HL-60 (cell line): ENCODE data around the gene ATP6V1C2.

Experiments used
- CTCF ChIP-seq: IDR thresholded peaks from one replicate; pipeline ENCODE4 v1.5.1; 2011; ENCODE audit warnings: low read length, control low read depth, inconsistent platforms; ENCODE audit not compliant: insufficient read depth
- GABPA ChIP-seq: IDR thresholded peaks from 2 replicates; pipeline ENCODE4 v1.6.1; 2012; ENCODE audit warnings: low read depth
- POLR2AphosphoS5 ChIP-seq: IDR thresholded peaks from 2 replicates; pipeline ENCODE4 v1.6.1; 2012; ENCODE audit warnings: low read depth
- TF ChIP-seq, protein P1 (sequence below): IDR thresholded peaks from 2 replicates; pipeline ENCODE4 v1.6.1; 2012; ENCODE audit warnings: low read depth; ENCODE audit not compliant: insufficient replicate concordance

DNA sequence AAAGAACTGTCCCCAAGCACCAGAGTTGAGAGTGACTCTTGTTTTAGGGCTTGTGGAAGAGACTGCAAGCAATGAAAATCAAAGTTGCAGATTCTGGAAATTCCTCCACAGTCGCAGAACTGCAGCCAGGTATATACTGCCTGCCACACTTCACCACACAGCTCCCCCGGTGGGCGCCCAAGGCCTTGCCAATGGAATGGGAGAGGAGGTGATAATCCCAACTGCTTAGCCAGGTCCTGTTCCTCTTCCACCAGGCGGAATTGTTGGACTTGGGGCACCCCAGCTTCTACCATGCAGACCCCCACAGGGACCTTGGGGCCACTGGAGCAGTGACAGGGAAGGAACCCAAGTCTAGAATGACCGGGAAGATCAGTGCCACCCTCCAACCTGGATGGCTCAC, 96.0 kb downstream of the ATP6V1C2 start:
- TF ChIP-seq CTCF (no peak), GABPA (no peak), POLR2AphosphoS5 (no peak)
- TF ChIP-seq, protein P1, sequence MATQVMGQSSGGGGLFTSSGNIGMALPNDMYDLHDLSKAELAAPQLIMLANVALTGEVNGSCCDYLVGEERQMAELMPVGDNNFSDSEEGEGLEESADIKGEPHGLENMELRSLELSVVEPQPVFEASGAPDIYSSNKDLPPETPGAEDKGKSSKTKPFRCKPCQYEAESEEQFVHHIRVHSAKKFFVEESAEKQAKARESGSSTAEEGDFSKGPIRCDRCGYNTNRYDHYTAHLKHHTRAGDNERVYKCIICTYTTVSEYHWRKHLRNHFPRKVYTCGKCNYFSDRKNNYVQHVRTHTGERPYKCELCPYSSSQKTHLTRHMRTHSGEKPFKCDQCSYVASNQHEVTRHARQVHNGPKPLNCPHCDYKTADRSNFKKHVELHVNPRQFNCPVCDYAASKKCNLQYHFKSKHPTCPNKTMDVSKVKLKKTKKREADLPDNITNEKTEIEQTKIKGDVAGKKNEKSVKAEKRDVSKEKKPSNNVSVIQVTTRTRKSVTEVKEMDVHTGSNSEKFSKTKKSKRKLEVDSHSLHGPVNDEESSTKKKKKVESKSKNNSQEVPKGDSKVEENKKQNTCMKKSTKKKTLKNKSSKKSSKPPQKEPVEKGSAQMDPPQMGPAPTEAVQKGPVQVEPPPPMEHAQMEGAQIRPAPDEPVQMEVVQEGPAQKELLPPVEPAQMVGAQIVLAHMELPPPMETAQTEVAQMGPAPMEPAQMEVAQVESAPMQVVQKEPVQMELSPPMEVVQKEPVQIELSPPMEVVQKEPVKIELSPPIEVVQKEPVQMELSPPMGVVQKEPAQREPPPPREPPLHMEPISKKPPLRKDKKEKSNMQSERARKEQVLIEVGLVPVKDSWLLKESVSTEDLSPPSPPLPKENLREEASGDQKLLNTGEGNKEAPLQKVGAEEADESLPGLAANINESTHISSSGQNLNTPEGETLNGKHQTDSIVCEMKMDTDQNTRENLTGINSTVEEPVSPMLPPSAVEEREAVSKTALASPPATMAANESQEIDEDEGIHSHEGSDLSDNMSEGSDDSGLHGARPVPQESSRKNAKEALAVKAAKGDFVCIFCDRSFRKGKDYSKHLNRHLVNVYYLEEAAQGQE, result no peak
